Measurements from ENCODE around the gene TRERF1. TPM values are rescaled to one million over a fixed set of nuclear protein-coding genes. Genes with fewer than 3 reads are reported as not detected.

TRERF1 gene
- total and polyA plus RNA-seq, 2 of the 8 experiments (the other 6 are each of a cell fraction or from before 2014, with no cell fraction given), result 10.8 to 21.5 TPM

- no peak for TF ChIP-seq USF2 (IDR thresholded peaks at IDR 0.05; ENCODE audit: low read length)
- no peak for TF ChIP-seq GABPA (IDR thresholded peaks at IDR 0.05; ENCODE audit: borderline replicate concordance, insufficient read depth, low read length)
- TF ChIP-seq E2F6 (IDR thresholded peaks at IDR 0.05), result no peak
- TF ChIP-seq TCF12 (IDR thresholded peaks at IDR 0.05; ENCODE audit: low read depth, low read length), result no peak
- no peak for TF ChIP-seq KDM1A (IDR thresholded peaks at IDR 0.05; ENCODE audit: borderline replicate concordance, low read length)
- TF ChIP-seq EGR1 (IDR thresholded peaks at IDR 0.05; ENCODE audit: borderline replicate concordance, low read depth, low read length), result no peak
- TF ChIP-seq CREB1 (IDR thresholded peaks at IDR 0.05), result no peak
- TF ChIP-seq KDM5A (IDR thresholded peaks at IDR 0.05; ENCODE audit: low read length), result no peak
- no peak for TF ChIP-seq CEBPB (IDR thresholded peaks at IDR 0.05; ENCODE audit: low read depth, low read length)
- no peak for TF ChIP-seq CHD2 (IDR thresholded peaks at IDR 0.05; ENCODE audit: low read length)
Observed at GRCh38 chr6:42359021-42359420, 92.7 kb downstream of the TRERF1 start (continued).

Measured in H1 (cell line).